ENCODE results near the gene KCNE3.

KCNE3 gene

DNA sequence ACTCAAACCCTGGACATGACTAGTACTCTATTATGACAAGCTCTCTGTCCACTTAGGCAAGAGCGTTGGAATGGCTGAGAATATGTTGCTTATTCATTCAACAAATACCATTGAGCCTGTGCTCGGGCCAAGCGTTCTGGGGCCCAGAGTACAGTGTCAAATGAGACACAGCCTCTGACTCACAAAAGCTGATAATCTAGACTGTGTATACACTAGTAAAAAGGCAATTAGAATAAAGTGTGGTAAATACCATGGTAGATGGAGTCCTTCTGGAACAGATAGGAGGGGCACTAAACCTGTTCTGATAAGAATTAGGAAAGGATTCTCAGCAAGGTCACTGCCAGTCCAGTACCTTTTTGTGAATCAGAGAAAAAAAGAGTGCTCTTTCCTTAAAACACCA is 24.7 kb downstream of the KCNE3 start:
- TF ChIP-seq, protein P1, sequence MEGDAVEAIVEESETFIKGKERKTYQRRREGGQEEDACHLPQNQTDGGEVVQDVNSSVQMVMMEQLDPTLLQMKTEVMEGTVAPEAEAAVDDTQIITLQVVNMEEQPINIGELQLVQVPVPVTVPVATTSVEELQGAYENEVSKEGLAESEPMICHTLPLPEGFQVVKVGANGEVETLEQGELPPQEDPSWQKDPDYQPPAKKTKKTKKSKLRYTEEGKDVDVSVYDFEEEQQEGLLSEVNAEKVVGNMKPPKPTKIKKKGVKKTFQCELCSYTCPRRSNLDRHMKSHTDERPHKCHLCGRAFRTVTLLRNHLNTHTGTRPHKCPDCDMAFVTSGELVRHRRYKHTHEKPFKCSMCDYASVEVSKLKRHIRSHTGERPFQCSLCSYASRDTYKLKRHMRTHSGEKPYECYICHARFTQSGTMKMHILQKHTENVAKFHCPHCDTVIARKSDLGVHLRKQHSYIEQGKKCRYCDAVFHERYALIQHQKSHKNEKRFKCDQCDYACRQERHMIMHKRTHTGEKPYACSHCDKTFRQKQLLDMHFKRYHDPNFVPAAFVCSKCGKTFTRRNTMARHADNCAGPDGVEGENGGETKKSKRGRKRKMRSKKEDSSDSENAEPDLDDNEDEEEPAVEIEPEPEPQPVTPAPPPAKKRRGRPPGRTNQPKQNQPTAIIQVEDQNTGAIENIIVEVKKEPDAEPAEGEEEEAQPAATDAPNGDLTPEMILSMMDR (IDR thresholded peaks at IDR 0.05; ENCODE audit: insufficient read depth, low read length) = no peak
- TF ChIP-seq GABPA (IDR thresholded peaks at IDR 0.05; ENCODE audit: low read depth) (no peak), SPI1 (IDR thresholded peaks at IDR 0.05; ENCODE audit: borderline replicate concordance, low read depth) (no peak), POLR2AphosphoS5 (IDR thresholded peaks at IDR 0.05; ENCODE audit: low read depth) (no peak)
- TF ChIP-seq, protein P2, sequence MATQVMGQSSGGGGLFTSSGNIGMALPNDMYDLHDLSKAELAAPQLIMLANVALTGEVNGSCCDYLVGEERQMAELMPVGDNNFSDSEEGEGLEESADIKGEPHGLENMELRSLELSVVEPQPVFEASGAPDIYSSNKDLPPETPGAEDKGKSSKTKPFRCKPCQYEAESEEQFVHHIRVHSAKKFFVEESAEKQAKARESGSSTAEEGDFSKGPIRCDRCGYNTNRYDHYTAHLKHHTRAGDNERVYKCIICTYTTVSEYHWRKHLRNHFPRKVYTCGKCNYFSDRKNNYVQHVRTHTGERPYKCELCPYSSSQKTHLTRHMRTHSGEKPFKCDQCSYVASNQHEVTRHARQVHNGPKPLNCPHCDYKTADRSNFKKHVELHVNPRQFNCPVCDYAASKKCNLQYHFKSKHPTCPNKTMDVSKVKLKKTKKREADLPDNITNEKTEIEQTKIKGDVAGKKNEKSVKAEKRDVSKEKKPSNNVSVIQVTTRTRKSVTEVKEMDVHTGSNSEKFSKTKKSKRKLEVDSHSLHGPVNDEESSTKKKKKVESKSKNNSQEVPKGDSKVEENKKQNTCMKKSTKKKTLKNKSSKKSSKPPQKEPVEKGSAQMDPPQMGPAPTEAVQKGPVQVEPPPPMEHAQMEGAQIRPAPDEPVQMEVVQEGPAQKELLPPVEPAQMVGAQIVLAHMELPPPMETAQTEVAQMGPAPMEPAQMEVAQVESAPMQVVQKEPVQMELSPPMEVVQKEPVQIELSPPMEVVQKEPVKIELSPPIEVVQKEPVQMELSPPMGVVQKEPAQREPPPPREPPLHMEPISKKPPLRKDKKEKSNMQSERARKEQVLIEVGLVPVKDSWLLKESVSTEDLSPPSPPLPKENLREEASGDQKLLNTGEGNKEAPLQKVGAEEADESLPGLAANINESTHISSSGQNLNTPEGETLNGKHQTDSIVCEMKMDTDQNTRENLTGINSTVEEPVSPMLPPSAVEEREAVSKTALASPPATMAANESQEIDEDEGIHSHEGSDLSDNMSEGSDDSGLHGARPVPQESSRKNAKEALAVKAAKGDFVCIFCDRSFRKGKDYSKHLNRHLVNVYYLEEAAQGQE (IDR thresholded peaks at IDR 0.05; ENCODE audit: insufficient replicate concordance, low read depth) = no peak
- H3K27ac ChIP-seq (replicated peaks) = no peak overlapping the region
- no peak overlapping the region for H3K4me3 ChIP-seq (replicated peaks; ENCODE audit: insufficient read depth, low read length)
- no peak for DNase-seq (ENCODE audit: low read depth in 1 of 2, low spot score in 1 of 2)
- H3K27me3 ChIP-seq (ENCODE audit: insufficient read depth, poor library complexity, severe bottlenecking) = no peaks in the 10 kb centered on the region

DNA sequence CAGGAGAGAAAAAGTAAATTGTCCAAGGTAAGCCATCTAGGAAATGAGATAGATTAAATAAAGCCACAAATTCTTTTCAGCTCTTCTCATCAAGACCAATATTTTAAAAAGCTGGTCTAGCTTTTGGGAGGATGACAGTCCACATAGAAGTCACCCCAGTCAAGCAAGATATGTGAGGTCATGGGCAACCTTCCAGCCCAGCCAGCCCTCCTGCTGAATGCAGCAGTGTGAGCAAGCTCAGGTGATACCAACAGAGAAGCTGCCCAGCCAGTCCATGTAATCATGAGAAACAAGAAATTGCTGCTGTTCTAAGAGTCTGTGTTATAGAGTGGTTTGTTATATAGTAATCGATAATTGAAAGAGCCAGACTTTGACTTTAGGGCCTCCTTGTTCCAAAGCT is 28.7 kb downstream of the KCNE3 start:
- no peak for DNase-seq (ENCODE audit: low read depth in 1 of 2, low spot score in 1 of 2)
- no peak overlapping the region for H3K4me3 ChIP-seq (replicated peaks; ENCODE audit: insufficient read depth, low read length)
- TF ChIP-seq POLR2AphosphoS5 (IDR thresholded peaks at IDR 0.05; ENCODE audit: low read depth) (no peak), SPI1 (IDR thresholded peaks at IDR 0.05; ENCODE audit: borderline replicate concordance, low read depth) (no peak), GABPA (IDR thresholded peaks at IDR 0.05; ENCODE audit: low read depth) (no peak)
- TF ChIP-seq, protein P2 (IDR thresholded peaks at IDR 0.05; ENCODE audit: insufficient replicate concordance, low read depth) = no peak
- TF ChIP-seq, protein P1 (IDR thresholded peaks at IDR 0.05; ENCODE audit: insufficient read depth, low read length) = no peak
- no peak overlapping the region for H3K27ac ChIP-seq (replicated peaks)
- H3K27me3 ChIP-seq (ENCODE audit: insufficient read depth, poor library complexity, severe bottlenecking) = no peaks in the 10 kb centered on the region

DNA sequence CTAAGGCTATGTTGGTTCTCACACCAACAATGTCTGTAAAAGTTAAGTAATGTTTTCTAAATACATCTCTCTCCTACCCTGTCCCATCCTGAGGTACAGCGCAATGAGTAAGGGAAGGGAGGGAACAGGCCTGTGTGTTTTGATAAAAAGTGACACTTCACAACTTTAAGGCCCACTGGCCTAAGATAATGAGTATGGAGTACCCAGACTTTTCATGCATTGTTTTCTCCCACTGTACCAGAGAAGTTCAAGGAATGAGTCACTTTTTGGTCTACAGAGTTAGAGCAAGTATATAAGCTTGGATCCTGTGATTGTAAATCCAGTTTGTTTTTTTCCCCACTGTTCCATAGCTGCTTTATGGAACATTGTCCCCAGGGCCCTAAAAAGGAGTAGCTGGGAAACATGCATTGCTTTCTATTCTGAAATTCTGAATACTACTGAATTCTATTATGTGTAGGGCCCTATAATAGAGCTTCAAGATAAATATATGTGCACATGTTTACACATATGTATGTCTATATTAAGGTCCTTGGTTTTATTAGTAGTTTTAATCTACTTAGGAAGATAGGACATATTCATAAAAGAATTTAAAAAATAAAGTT is 29.8 kb downstream of the KCNE3 start:
- no peak for TF ChIP-seq SPI1 (IDR thresholded peaks at IDR 0.05; ENCODE audit: borderline replicate concordance, low read depth)
- TF ChIP-seq GABPA (IDR thresholded peaks at IDR 0.05; ENCODE audit: low read depth) = no peak
- TF ChIP-seq POLR2AphosphoS5 (IDR thresholded peaks at IDR 0.05; ENCODE audit: low read depth) = no peak
- Histone ChIP-seq H3K27ac (replicated peaks) (no peak overlapping the region), H3K27me3 (ENCODE audit: insufficient read depth, poor library complexity, severe bottlenecking) (no peaks in the 10 kb centered on the region), H3K4me3 (replicated peaks; ENCODE audit: insufficient read depth, low read length) (no peak overlapping the region)
- DNase-seq (ENCODE audit: low read depth in 1 of 2, low spot score in 1 of 2) = no peak

DNA sequence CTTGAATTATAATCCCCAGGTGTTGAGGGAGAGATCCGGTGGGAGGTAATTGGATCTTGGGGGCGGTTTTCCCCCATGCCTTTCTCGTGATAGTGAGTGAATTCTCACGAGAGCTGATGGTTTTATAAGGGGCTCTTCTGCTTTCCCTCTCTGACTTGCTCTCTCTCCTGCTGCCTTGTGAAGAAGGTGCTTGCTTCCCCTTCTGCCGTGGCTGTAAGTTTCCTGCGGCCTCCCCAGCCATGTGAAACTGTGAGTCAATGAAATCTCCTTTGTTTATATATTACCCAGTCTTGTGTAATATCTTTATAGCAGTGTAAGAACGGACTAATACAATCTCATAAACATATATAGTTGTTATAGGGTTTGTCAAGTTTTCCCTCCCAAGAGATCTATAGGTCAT is 32.8 kb downstream of the KCNE3 start:
- no peaks in the 10 kb centered on the region for H3K27me3 ChIP-seq (ENCODE audit: insufficient read depth, poor library complexity, severe bottlenecking)
- H3K27ac ChIP-seq (replicated peaks) = no peak overlapping the region
- no peak overlapping the region for H3K4me3 ChIP-seq (replicated peaks; ENCODE audit: insufficient read depth, low read length)
- TF ChIP-seq, protein P2 (IDR thresholded peaks at IDR 0.05; ENCODE audit: insufficient replicate concordance, low read depth) = no peak
- TF ChIP-seq GABPA (IDR thresholded peaks at IDR 0.05; ENCODE audit: low read depth) = no peak
- DNase-seq (ENCODE audit: low read depth in 1 of 2, low spot score in 1 of 2) = peak in 1 of 2 experiments; percentile 54
